Karpas-422 (cell line): ENCODE data around the gene IGFBP6. TPM values are rescaled to one million over a fixed set of nuclear protein-coding genes. Genes with fewer than 3 reads are reported as not detected.
"Not testable (repeated sequence)": the region's sequence is repeated elsewhere in the genome, so short reads cannot be mapped to it uniquely, and the experiment has no call there.

ENCODE experiments used
- DNase-seq: peaks from one replicate; pipeline ENCODE4 v3.0.0-alpha.2; 2015
- H2AFZ ChIP-seq: fragments of 200-600 bp; sonication (generic); 2 replicates; pipeline ENCODE4 v1.6.1; 2014; ENCODE audit warnings: antibody characterized with exemption, low read length, mixed read lengths
- H3K27ac ChIP-seq: fragments of 200-600 bp; sonication (generic); 2 replicates; pipeline ENCODE4 v1.5.1; 2014; ENCODE audit warnings: mild to moderate bottlenecking, low read length, moderate library complexity
- H3K27me3 ChIP-seq: fragments of 200-600 bp; sonication (generic); 2 replicates; pipeline ENCODE4 v1.6.1; 2014; ENCODE audit warnings: low read length, mixed read lengths
- H3K36me3 ChIP-seq: fragments of 200-600 bp; sonication (generic); 2 replicates; pipeline ENCODE4 v1.6.1; 2014; ENCODE audit warnings: low read length, mixed read lengths; ENCODE audit not compliant: insufficient read depth
- H3K4me1 ChIP-seq: fragments of 200-600 bp; sonication (generic); 2 replicates; pipeline ENCODE4 v1.6.1; 2014; ENCODE audit warnings: mild to moderate bottlenecking, low read length, mixed read lengths
- H3K4me2 ChIP-seq: fragments of 200-600 bp; sonication (generic); 2 replicates; pipeline ENCODE4 v1.6.1; 2014; ENCODE audit warnings: low read length, low read depth, mild to moderate bottlenecking; ENCODE audit not compliant: poor library complexity, severe bottlenecking
- H3K4me3 ChIP-seq: fragments of 200-600 bp; sonication (generic); 2 replicates; pipeline ENCODE4 v1.5.1; 2014; ENCODE audit warnings: mild to moderate bottlenecking, antibody characterized with exemption, low read length, mixed read lengths
- H3K79me2 ChIP-seq: fragments of 200-600 bp; sonication (generic); 2 replicates; pipeline ENCODE4 v1.6.1; 2014; ENCODE audit warnings: mild to moderate bottlenecking, low read length, mixed read lengths
- H3K9ac ChIP-seq: fragments of 200-600 bp; sonication (generic); 2 replicates; pipeline ENCODE4 v1.6.0; 2014; ENCODE audit warnings: low read length
- H3K9me2 ChIP-seq: fragments of 200-600 bp; sonication (generic), shearing (Covaris generic); replicated peaks from 2 replicates; pipeline ENCODE4 v1.6.0; 2014; ENCODE audit warnings: mild to moderate bottlenecking, low read length, moderate library complexity; ENCODE audit not compliant: insufficient read depth
- H3K9me3 ChIP-seq: fragments of 300-700, 200-600 bp; sonication (generic); 2 replicates; pipeline ENCODE4 v1.6.1; 2014; ENCODE audit warnings: low read length, mixed read lengths
- H4K20me1 ChIP-seq: fragments of 200-600 bp; sonication (generic); 2 replicates; pipeline ENCODE4 v1.6.1; 2014; ENCODE audit warnings: mild to moderate bottlenecking, antibody characterized with exemption, low read length, low read depth; ENCODE audit not compliant: insufficient read depth
- total RNA-seq: library from RNA; depleted of rRNA; stranded (reverse); fragments of >200 nt; shearing (Covaris generic); gene quantifications from 2 replicates; pipeline ENCODE4 v1.2.3, GENCODE V29; 2014; ENCODE audit warnings: low replicate concordance

IGFBP6 gene
- total RNA-seq, 1 experiment from 2014 or later: not detected

DNA sequence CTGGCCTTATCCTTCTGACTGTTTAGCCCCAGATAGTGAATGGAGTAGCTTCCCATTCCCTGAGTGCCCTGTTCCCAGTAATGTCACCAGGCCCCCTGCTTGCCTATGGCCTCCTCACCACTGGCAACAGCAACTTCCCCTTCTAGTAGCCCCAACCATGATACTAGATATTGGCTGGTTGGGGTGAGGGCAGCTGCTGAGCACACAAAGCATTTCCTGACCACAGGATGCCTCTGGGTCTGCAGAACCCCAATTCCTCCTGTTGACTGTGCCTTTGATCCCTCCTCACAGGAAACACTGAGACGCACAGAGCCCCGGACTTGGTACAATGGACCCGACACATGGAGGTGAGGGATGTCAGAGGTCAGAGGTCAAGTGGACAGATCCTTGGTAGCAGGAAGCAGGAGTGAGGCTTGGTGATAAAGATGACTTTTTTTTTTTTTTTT, 6.4 kb downstream of the IGFBP6 start:
- Histone ChIP-seq H3K27me3 (no peaks in the 10 kb centered on the region), H3K36me3 (no peaks in the 10 kb centered on the region), H3K9me3 (no peaks in the 10 kb centered on the region), H3K79me2 (no peaks in the 10 kb centered on the region), H3K4me1 (peaks cover 7% of the 10 kb centered on the region; the same call in 1 of the 2 replicates), H4K20me1 (no peaks in the 10 kb centered on the region), H3K9me2 (no peaks in the 10 kb centered on the region), H2AFZ (no peak overlapping the region), H3K4me3 (no peak overlapping the region), H3K4me2 (no peak overlapping the region), H3K27ac (no peak overlapping the region), H3K9ac (no peak overlapping the region)
- DNase-seq: no peak

DNA sequence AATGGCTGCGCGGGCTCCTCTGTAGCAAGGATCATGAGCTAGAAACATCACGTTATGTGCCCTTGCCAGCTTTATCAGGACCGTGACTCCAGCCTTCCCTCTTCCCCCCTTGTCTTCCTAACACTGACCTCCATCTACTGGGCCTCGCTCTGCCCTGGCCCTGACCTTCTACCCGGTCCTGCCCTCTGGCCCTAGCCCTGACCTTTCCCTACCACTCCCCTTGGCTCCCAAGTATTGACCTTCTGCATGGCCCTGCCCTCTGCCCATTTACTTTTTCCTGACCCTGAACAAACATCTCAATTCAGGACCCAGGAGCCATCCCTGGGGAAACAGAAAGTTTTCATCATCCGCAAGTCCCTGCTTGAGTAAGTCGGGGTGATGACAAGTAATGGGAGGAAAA, 7.8 kb downstream of the IGFBP6 start:
- no peak overlapping the region for H3K4me2 ChIP-seq

DNA sequence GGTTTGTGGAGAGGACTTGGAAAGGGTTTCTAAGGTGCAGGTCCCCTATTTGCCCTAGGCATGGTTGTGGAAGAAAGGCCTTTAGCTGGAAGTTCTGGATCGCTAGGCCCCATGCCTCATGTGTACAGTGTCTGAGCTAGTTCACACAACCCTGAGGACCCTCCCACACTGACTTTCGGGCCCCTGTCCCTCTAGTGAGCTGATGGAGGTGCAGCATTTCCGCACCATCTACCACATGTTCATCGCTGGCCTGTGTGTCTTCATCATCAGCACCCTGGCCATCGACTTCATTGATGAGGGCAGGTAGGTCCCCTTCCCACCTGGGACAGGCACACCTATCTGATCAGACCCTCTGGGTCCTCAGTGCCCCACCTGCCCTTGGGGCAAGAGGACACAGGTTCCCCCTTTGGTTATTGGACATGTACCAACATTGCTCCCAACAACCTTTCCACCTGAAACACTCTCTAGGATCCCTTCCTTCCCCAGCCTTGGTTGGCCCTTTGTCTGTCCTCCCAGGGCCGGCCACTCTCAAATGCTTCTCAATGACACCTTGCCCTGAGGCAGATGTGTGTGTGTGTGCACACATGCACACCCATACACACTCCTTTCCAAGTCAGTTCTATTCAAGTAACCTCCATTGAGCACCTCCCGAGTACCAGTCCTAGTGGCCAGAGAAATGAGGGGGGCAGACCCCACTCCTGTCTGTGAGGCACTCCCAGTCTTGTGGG, 8.4 kb downstream of the IGFBP6 start:
- Histone ChIP-seq H2AFZ (no peak overlapping the region), H3K9ac (no peak overlapping the region), H3K79me2 (no peaks in the 10 kb centered on the region), H3K4me1 (0 out of 2 replicates have a peak, but pooled peaks cover 4% of the 10 kb centered on the region), H3K4me3 (no peak overlapping the region), H3K36me3 (no peaks in the 10 kb centered on the region), H3K9me3 (no peaks in the 10 kb centered on the region), H3K9me2 (no peaks in the 10 kb centered on the region), H3K4me2 (no peak overlapping the region), H4K20me1 (no peaks in the 10 kb centered on the region), H3K27me3 (no peaks in the 10 kb centered on the region), H3K27ac (no peak overlapping the region)
- peak; percentile 12 for DNase-seq

More for the DNA sequence above, 7.8 kb downstream of the IGFBP6 start:
- H4K20me1 ChIP-seq: no peaks in the 10 kb centered on the region
- no peaks in the 10 kb centered on the region for H3K9me2 ChIP-seq
- no peak overlapping the region for H3K9ac ChIP-seq
- H3K4me1 ChIP-seq: 0 out of 2 replicates have a peak, but pooled peaks cover 4% of the 10 kb centered on the region
- no peaks in the 10 kb centered on the region for H3K79me2 ChIP-seq
- no peak overlapping the region for H3K27ac ChIP-seq
- no peaks in the 10 kb centered on the region for H3K9me3 ChIP-seq
- H3K27me3 ChIP-seq: no peaks in the 10 kb centered on the region
- H3K4me3 ChIP-seq: no peak overlapping the region
- H3K36me3 ChIP-seq: no peaks in the 10 kb centered on the region
- no peak for DNase-seq
- no peak overlapping the region for H2AFZ ChIP-seq

DNA sequence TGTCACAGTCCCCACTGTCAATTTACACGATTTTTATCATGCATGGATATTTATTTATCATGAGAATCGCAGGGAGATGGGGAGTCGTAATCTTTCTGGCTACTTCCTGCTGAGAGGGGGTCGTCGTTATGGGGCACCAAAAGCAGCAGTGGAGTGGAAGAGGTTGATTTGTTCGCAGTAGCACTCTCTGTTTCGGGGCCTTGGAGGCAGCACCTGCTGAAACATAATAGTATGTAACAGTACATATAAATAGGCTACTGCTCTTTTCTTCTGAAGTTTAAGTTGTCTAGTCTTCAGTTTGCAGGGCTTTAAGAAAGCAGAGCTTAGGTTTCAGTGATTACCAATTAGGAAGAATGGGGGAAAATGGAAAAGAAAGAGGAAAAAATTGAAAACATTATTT, 9.7 kb downstream of the IGFBP6 start:
- no peaks in the 10 kb centered on the region for H3K36me3 ChIP-seq
- H3K9me2 ChIP-seq: no peaks in the 10 kb centered on the region
- H4K20me1 ChIP-seq: no peaks in the 10 kb centered on the region
- H3K9ac ChIP-seq: no peak overlapping the region
- DNase-seq: peak; percentile 29
- H3K27me3 ChIP-seq: no peaks in the 10 kb centered on the region
- H3K79me2 ChIP-seq: no peaks in the 10 kb centered on the region
- H3K4me3 ChIP-seq: no peak overlapping the region
- H3K4me1 ChIP-seq: 0 out of 2 replicates have a peak, but pooled peaks cover 4% of the 10 kb centered on the region
- H3K27ac ChIP-seq: no peak overlapping the region
- H2AFZ ChIP-seq: no peak overlapping the region
- H3K4me2 ChIP-seq: no peak overlapping the region
- no peaks in the 10 kb centered on the region for H3K9me3 ChIP-seq

DNA sequence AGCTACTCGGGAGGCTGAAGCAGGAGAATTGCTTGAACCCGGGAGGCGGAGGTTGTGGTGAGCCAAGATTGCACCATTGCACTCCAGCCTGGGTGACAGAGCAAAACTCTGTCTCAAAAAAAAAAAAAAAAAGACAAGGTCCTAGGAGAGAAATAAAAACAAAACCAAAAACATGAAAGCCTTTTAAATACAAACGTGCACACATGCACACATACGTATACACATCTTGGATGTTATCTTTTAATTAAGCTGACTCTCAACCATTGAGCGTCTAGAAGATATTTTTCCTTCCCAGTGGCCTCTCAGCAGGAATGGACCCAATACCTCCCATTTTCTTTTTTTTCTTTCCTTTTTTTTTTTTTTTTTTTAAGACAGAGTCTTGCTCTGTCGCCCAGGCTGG, 15.0 kb downstream of the IGFBP6 start:
- H4K20me1 ChIP-seq: not testable (repeated sequence)

DNA sequence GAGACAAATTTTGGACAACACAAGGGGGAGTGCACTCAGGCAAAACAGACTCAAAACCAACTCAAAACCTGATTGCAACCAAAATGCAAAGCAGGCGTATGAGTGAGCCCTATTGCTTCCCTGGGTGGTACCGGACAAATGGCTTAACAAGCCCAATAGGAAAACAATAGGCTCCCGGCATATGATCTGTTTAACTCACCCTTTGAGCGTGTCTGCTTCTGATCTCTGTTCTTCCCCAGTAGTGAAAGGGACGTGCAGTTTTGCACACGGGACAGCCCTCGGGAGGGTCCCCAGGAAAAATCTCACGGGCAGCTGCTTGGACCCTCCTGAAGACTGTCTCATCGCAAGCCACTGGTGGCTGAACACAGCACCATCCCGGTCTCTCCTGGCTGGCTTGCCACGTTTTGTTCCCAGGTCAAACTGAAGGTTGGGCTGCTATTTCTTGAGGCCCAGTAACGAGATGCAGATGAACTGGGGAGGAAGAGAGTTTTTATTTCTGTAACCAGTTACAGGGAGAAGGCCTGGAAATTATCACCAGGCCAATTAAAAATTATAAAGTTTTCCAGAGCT, 15.8 kb downstream of the IGFBP6 start:
- Histone ChIP-seq H3K9ac (no peak overlapping the region), H3K9me3 (no peaks in the 10 kb centered on the region), H3K4me2 (no peak overlapping the region), H3K4me1 (no peaks in the 10 kb centered on the region), H4K20me1 (no peaks in the 10 kb centered on the region), H3K79me2 (no peaks in the 10 kb centered on the region), H3K27ac (no peak overlapping the region), H3K27me3 (no peaks in the 10 kb centered on the region), H3K9me2 (no peaks in the 10 kb centered on the region), H3K4me3 (no peak overlapping the region), H2AFZ (no peak overlapping the region), H3K36me3 (no peaks in the 10 kb centered on the region)
- no peak for DNase-seq

More for the DNA sequence above, 15.0 kb downstream of the IGFBP6 start:
- DNase-seq, H3K9me3 ChIP-seq, H3K27ac ChIP-seq, H3K4me1 ChIP-seq, H3K36me3 ChIP-seq, H3K9ac ChIP-seq, H3K79me2 ChIP-seq, H3K27me3 ChIP-seq, H3K9me2 ChIP-seq, H3K4me2 ChIP-seq, H2AFZ ChIP-seq, H3K4me3 ChIP-seq: not testable (repeated sequence)

DNA sequence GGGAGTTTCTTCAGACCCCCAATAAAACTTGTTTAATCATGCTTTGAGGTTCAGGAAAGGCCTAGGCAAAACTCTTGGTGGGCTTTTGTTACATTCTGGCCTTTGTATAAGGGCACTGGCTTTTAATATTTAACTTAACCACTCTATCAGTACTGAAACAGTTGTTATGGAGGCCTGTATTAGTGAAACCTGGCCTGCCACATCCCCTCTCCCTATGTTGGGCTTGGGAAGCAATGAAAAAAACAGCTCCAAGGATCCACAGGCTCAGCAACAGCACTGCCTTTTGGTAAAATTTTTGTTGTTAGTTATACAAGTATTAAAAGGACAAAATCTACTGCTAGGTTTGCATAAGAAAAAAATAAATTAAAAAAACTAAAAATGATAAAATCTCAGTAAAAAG, 16.5 kb downstream of the IGFBP6 start:
- Histone ChIP-seq H2AFZ (no peak overlapping the region), H3K79me2 (no peaks in the 10 kb centered on the region), H4K20me1 (no peaks in the 10 kb centered on the region), H3K4me1 (no peaks in the 10 kb centered on the region), H3K27ac (no peak overlapping the region), H3K9ac (no peak overlapping the region), H3K4me3 (no peak overlapping the region), H3K4me2 (no peak overlapping the region), H3K36me3 (no peaks in the 10 kb centered on the region), H3K27me3 (no peaks in the 10 kb centered on the region), H3K9me2 (no peaks in the 10 kb centered on the region), H3K9me3 (no peaks in the 10 kb centered on the region)
- no peak for DNase-seq

DNA sequence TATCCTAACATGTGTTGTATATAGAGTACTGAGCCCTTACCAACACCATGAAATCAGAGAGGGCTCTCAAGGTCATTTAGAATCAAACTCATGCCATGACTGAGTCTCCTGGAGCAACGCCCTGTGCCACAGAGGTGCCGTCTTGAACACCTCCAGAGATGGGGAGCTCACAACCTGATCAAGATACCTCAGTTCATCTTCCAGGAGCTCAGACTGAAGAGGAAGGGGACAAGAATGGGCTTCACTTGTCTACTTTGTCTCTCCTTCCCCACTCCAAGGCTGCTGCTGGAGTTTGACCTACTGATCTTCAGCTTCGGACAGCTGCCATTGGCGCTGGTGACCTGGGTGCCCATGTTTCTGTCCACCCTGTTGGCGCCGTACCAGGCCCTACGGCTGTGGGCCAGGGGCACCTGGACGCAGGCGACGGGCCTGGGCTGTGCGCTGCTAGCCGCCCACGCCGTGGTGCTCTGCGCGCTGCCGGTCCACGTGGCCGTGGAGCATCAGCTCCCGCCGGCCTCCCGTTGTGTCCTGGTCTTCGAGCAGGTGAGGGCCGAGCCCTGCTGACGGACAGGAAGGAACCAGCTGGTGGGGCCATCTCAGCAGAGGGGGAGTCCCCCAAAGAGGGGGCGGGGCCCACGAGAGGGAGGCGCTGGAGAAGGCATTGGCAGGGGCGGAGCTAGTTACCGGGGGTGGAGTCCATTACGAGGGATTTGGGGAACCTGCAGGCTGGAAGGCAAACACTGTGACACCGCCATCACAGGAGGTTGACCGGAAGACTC, 17.8 kb downstream of the IGFBP6 start:
- Histone ChIP-seq H3K4me1 (no peaks in the 10 kb centered on the region), H3K27ac (no peak overlapping the region), H3K36me3 (no peaks in the 10 kb centered on the region), H3K4me3 (no peak overlapping the region), H3K9me2 (no peaks in the 10 kb centered on the region), H3K79me2 (no peaks in the 10 kb centered on the region), H3K4me2 (no peak overlapping the region), H2AFZ (no peak overlapping the region), H3K9ac (no peak overlapping the region), H4K20me1 (no peaks in the 10 kb centered on the region), H3K27me3 (no peaks in the 10 kb centered on the region), H3K9me3 (no peaks in the 10 kb centered on the region)
- no peak for DNase-seq
